C4-2B (cell line): ENCODE data around the gene SLC2A11.

Experiments
- H3K27ac ChIP-seq: fragments of 450-650 bp; 2 replicates; pipeline ENCODE4 v1.5.1; 2017
- ZFX ChIP-seq: fragments of 450-650 bp; IDR thresholded peaks from 2 replicates; pipeline ENCODE4 v1.6.1; 2017
- TF ChIP-seq, protein P1 (sequence below): fragments of 450-650 bp; conservative IDR thresholded peaks from 2 replicates; pipeline ENCODE4 v1.5.1; 2017; ENCODE audit warnings: mild to moderate bottlenecking

The SLC2A11 gene

DNA sequence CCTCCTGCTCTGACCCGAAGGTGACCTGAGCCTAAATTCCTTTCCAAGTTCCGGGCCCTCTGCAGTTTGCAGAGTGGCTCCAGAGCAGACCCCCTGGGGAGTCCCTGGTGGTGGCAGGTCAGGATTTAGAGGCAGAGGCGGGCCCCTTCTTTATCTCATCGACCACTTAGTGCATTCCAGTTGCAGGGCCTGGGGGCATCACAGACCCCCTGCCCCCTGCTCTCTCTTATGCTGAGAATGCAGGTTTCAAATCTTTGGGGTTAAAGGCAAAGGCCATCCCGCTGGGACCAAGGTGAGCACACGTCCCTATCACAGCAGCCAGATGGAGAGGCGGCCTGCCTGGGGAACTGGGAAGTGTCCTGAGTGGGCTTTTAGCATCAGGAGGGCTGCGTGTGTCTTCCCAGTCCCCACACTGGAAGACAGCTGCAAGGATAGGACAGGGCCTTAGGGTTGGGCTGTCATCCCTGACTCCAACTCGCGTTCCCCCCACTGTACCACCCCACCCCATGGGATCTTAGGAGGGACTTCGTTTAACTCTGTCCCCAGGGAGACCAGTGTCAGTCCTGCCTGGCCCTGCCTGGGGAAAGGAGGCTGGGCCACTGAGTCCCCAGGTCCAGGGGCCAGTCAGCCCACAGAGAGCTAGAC lies 30.2 kb upstream of the SLC2A11 start:
- TF ChIP-seq, protein P1, sequence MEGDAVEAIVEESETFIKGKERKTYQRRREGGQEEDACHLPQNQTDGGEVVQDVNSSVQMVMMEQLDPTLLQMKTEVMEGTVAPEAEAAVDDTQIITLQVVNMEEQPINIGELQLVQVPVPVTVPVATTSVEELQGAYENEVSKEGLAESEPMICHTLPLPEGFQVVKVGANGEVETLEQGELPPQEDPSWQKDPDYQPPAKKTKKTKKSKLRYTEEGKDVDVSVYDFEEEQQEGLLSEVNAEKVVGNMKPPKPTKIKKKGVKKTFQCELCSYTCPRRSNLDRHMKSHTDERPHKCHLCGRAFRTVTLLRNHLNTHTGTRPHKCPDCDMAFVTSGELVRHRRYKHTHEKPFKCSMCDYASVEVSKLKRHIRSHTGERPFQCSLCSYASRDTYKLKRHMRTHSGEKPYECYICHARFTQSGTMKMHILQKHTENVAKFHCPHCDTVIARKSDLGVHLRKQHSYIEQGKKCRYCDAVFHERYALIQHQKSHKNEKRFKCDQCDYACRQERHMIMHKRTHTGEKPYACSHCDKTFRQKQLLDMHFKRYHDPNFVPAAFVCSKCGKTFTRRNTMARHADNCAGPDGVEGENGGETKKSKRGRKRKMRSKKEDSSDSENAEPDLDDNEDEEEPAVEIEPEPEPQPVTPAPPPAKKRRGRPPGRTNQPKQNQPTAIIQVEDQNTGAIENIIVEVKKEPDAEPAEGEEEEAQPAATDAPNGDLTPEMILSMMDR, result no peak
- no peak for TF ChIP-seq ZFX
- H3K27ac ChIP-seq, result no peak overlapping the region

DNA sequence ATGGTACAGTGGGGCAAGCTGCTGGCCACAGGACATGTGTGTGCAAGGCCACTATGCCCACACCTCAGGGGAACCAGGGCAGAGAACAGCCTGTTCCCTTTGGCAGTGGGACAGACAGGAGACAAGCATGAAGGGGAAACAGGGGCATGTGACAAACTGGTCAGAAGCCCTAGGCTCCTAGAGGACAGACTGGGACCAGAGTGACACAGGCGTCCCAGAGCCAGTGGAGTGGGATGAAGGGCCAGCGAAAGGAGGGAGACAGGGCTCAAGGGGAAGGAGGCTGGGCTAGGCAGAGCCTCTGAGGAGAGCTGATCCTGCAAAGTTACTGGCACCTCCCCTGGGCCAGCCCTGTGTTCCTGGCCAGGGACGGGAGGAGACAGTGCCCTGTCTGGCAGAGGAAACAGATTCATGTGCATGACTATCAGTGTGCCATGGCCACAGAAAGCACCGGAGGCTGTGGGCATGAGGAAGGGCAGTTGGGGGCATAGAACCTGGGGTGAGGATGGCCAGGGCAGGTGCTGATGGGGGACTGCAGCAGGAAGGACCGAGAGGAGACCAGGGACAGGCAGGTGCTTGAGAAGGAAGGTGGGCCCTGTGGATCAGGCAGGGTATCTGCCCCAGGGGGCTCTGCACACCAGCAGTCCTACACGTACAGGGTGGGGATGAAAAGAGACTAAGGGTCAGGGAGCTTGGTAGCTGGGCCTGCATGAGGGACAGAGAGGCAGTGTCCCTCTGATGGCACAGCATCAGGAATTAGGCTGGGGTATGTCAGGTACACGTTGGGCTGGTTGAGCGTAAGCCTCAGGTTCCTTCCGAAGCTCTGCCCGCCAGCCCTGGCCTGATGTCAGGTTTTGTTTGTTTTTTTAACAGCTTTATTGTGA lies 28.6 kb upstream of the SLC2A11 start:
- H3K27ac ChIP-seq, result no peak overlapping the region
- TF ChIP-seq, protein P1, result no peak
- TF ChIP-seq ZFX, result no peak

DNA sequence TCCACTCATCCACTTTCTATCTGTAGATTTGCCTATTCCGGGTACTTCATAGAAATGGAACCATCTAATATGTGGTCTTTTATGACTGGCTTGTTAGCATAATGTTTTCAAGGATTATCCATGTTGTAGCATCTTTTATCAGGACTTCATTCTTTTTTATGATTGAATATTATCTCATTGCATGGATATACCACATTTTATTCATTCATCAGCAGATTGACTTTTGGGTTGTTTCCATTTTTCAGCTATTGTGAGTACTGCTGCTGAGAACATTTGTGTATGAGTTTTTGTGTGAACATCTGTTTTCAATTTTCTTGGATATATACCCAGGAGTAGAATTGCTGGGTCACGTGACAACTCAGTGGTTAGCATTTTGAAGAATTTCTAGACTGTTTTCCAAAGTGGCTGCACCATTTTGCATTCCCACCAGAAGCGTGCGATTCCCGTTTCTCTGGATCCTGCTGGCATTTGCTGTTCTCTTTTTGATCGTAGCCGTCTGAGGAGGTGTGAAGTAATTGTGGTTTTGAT lies 27.8 kb upstream of the SLC2A11 start:
- H3K27ac ChIP-seq, result no peak overlapping the region

DNA sequence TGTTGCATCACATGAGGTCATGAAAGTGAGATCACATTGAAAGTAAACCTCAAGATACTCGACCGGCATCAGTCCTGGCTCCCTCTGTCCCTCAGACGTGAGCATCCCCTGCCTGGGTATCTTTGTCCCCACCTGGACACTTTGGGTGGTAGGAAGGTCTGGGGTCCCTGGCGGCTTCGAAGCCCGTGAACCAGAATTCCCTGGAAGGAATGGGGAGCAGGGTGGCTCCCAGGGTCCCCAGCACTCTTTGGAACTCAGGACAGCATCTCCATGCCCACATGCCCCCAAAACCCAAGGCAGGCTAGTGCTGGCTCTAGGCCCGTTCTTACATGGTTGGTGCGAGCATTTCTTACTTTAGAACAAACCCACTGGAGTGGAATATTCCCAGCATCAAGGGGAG lies 26.4 kb upstream of the SLC2A11 start:
- no peak overlapping the region for H3K27ac ChIP-seq
- TF ChIP-seq ZFX, result no peak
- TF ChIP-seq, protein P1, result no peak

More for the DNA sequence above, 27.8 kb upstream of the SLC2A11 start:
- TF ChIP-seq, protein P1, result no peak
- TF ChIP-seq ZFX, result no peak

DNA sequence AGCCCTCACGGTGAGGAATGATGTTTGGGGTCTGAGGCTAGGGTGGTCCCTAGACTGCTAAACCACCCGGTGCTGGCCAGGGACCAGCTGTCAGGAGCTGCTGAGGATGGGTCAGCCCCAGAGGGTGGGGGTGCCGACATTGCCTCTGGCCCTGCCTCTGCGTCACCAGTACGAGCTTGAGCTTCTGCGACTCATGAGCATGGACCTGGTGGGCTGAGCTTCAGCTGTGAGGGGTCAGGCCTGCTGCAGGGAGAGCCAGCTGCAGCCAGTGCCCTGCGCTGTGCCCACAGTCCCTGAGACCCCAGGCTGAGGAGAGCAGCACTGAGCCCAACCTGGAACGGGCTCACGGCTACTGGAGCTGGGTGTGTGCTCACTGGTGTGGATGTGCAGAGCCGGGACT lies 25.9 kb upstream of the SLC2A11 start:
- no peak for TF ChIP-seq ZFX
- TF ChIP-seq, protein P1, result no peak
- H3K27ac ChIP-seq, result no peak overlapping the region

DNA sequence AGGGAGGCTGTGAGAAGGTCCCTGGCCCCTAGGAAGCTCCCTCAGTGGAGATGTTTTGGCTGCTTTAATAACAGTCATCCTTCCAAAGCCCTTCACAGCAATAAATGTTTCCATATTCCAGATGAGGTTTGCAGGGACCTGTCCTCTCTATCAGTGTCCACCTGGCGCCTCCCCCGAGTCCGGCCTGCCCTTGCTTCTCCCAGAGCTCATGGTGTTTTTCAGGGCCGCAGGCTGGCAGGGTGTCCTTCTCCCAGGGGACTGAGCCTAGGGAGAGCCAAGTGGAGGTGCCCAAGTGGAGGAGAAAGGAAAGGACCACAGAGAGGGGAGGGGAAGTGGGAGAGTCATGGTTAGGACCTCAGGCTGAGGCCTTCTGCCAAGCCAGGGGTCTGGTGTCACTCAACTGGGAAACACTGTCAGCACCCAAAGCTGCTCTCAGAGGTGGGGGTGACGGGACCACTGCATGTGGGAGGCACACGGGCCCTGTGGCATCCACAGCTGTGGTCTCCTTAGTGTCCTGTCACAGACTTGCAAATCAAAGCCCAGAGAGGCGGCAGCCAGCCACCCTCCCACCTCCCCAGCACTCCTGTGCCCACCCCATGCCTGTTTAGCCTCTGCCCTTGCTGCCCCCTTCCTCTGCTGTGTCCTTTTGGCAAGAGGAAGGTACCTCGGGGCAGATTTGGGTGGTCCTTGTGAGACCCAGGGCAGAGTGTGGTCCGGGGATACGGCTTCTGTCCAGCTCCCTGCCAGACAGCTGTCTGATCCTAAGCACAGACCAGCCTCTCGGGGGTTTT lies 25.3 kb upstream of the SLC2A11 start:
- H3K27ac ChIP-seq, result no peak overlapping the region
- no peak for TF ChIP-seq ZFX
- TF ChIP-seq, protein P1, result no peak
